GF-D8 (cell line): Measurements from ENCODE around the gene LRRC39.
A peak's percentile ranks its signal among the peaks of the same experiment; 100 is the strongest.

ENCODE experiments used
- DNase-seq: peaks from one replicate; lab custom pipeline; 2025; lab: John Stamatoyannopoulos, UW

LRRC39 gene

GRCh38 chr1:100147875-100148274, 30.2 kb downstream of the LRRC39 start:
- no peak for DNase-seq

DNA sequence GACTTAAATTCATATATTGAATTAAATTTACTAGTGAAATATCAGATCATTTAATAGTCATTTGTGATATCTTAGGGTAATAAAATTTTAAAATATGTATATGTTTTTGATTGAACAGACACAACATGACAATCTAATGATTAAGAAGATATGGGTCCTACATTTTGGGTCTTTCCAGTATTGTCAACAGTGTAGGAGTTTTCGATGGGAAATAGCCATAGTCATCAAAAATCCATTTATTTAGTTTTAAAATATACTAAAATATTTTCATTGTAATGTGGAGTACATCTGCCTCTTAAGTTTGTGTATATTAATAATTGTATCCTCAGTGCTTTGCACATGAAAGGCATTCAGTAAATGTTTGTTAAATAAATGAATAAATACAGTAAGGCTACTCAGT, 31.1 kb downstream of the LRRC39 start:
- no peak for DNase-seq

- no peak for DNase-seq
Measured at GRCh38 chr1:100145116-100145515, 32.9 kb downstream of the LRRC39 start.

DNA sequence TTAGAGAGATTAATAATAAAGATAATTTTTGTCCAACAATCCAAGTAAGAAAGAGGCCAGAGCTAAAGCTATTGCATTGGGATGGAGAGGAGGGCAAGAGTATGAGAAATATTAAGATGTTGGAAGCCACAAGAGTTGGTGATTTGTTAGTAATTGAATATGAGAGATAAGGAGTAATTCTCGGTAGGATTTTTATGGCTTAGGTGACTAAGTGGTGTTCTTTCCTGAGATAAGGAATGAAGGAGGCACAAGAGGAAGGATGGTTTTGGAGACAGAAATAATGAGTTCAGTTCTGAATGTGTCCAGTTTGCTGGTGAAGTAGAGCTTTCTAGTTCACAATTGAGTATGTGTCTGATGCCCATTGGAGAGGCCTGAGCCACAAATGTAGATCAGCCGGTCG, 35.7 kb downstream of the LRRC39 start:
- DNase-seq = no peak

GRCh38 chr1:100141192-100141591, 36.9 kb downstream of the LRRC39 start:
- DNase-seq = no peak

GRCh38 chr1:100137602-100138001, 40.5 kb downstream of the LRRC39 start:
- no peak for DNase-seq

DNA sequence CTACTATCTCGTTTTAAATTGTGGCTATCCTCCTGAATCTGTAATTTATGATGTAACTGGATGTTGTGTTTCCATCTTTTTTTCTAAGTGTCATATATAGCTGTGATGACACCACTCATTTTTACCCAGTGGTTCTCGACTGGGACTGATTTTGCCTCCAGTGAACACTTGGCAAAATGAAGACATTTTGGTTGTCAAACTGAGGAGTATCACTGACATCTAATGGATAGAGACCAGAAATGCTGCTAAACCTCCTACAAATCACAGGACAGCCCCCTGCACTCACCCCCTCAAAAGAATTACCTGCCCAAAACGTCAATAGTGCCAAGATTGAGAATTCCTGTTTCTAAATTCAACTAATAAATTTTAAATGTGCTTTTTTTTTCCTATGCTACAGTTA, 43.2 kb downstream of the LRRC39 start:
- DNase-seq = no peak

DNA sequence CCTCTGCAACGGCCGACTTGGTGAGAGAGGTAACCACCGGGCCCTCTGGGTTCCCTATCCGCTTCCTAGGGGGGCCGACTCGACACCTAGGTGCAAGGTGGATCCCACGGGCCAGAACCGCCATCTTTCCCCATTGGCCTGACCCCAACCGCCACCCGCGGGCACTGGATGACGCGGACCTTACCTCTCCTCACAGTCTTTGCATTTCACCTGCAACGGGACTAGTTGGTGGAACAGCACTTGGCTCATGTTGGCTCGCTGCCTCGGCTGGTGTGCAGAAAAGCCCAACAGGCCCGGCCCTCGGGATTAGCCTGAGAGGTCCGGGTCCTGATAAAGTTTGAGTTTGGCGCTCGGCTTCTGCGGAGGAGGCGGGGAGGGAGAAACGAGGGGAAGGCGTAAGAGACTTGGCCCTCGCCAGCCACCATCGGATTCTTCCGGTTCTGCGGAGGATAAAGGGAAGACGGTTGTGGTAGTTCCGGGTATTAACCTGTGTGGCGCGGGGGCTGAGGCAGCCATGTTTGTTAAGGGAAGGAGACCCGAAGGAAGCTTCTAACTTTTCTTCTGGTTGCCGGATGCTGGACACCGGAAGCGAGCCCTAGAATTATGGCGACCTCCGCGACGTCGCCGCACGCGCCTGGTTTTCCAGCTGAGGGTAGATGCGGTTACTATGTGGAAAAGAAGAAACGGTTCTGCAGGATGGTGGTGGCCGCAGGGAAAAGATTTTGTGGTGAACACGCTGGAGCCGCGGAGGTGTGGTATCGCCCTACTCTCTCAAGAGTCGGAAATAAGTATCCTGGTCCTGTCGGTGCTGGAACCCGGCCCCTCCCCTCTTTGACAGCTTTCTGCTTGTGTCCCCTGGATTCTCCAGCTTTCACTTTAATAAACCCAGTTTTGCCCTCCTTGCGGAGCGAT, 45.2 kb downstream of the LRRC39 start, which contains the start of the genes SASS6 and TRMT13:
SASS6 (minus strand) TSS at position 365 of the 912 bp plus-strand sequence; CDS start at position 249, 116 bp downstream.
TRMT13 (plus strand) TSS at position 598 of the 912 bp plus-strand sequence; CDS start at position 604, 6 bp downstream.
- DNase-seq = peak; percentile 97

DNA sequence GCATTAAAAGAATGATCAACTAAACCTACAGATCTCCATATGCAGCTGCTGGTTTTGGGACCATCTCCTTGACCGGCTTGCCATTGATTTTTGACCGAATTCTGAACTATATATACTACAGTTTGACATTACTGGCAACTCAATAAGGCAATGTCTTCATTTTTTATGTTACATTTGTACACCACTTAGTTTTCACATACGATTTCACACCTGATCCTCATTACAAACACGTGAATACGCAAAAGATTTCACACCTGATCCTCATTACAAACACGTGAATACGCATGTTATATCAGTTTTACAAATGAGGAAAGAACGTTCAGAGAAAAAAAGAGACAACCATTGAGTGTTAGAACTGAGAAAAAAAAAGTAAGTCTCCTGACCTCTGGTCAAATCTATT, 46.4 kb downstream of the LRRC39 start:
- no peak for DNase-seq

- no peak for DNase-seq
Measured at GRCh38 chr1:100130552-100131077, 47.4 kb downstream of the LRRC39 start.

GRCh38 chr1:100127226-100127625, 50.8 kb downstream of the LRRC39 start:
- DNase-seq = no peak

- DNase-seq = no peak
Measured at GRCh38 chr1:100122177-100122576, 55.9 kb downstream of the LRRC39 start.

DNA sequence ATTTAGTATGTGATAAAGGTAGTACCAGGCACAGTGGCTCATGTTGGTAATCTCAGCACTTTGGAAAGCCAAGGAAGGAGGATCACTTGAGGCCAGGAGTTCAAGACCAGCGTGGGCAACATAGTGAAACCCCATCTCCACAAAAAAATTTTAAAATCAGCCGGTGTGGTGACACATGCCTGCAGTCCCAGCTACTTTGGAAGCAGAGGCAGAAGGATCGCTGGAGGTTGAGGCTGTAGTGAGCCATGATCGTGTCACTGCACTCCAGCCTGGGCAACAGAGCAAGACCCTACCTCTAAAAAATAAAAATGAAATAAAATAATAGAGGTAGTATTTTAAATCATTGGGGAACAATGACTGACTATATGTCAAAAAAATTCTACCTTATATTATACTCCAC, 62.5 kb downstream of the LRRC39 start:
- no peak for DNase-seq

DNA sequence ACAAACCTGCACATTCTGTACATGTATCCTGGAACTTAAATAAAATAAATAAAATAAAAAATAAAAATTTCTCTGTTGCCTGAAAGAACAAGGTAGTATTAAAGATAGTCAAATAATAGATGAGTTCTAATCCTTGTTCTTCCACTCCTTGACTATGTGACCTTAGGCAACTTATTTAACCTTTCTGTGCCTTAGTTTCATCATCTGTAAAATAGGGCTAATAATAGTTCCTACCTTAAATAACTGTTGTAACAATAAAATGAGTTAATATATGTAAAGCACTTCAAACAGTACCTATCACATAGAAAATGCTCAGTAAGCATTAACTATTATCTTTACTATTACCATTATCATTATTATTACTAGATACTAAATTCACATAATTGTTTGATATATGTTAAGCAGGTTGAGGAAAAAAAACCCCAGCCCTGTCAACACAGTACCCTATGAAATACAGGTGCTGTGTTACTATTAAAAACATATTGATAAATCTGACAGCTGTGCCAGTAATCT, 68.4 kb downstream of the LRRC39 start:
- DNase-seq = no peak

- no peak for DNase-seq
Measured at GRCh38 chr1:100107696-100108095, 70.4 kb downstream of the LRRC39 start.

GRCh38 chr1:100101564-100101963, 76.5 kb downstream of the LRRC39 start:
- DNase-seq = no peak

DNA sequence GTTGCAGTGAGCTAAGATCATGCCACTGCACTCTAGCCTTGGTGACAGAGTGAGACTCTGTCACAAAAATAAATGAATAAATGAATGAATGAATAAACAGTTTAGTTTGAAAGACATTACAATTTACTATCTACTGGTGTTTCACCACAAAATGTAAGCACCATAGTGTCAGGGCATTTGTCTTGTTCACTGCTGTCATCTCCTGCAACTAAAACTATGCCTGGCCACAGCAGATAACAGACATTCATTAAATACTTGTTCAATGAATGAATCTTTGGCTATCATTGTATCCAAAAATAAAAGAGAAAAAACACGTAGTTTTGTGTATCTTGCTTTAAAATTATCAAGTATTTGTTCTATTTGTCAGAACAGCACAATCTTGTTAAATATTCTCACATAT, 77.9 kb downstream of the LRRC39 start:
- DNase-seq = no peak
